ENCODE results near the gene ENPP6. TPM values are rescaled to one million over a fixed set of nuclear protein-coding genes. Genes with fewer than 3 reads are reported as not detected.

Gene ENPP6
- polyA plus RNA-seq, 2 of the 4 experiments (the other 2 are of a cell fraction), result not detected

DNA sequence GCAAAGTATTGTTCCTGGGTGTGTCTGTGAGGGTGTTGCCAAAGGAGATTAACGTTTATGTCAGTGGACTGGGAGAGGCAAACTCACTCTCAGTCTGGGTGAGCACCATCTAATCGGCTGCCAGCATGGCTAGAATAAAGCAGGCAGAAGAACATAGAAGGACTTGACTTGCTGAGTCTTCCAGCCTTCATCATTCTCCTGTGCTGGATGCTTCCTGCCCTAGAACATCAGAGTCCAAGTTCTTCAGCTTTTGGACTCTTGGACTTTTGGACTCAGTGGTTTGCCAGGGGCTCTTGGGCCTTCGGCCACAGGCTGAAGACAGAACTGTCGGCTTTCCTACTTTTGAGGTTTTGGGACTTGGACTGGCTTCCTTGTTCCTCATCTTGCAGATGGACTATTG, 15.3 kb upstream of the ENPP6 start (continued):
- no peak for TF ChIP-seq MYC (IDR thresholded peaks at IDR 0.05; ENCODE audit: borderline replicate concordance, low read length)
- TF ChIP-seq, protein P1, sequence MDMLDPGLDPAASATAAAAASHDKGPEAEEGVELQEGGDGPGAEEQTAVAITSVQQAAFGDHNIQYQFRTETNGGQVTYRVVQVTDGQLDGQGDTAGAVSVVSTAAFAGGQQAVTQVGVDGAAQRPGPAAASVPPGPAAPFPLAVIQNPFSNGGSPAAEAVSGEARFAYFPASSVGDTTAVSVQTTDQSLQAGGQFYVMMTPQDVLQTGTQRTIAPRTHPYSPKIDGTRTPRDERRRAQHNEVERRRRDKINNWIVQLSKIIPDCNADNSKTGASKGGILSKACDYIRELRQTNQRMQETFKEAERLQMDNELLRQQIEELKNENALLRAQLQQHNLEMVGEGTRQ (IDR thresholded peaks at IDR 0.05), result no peak

DNA sequence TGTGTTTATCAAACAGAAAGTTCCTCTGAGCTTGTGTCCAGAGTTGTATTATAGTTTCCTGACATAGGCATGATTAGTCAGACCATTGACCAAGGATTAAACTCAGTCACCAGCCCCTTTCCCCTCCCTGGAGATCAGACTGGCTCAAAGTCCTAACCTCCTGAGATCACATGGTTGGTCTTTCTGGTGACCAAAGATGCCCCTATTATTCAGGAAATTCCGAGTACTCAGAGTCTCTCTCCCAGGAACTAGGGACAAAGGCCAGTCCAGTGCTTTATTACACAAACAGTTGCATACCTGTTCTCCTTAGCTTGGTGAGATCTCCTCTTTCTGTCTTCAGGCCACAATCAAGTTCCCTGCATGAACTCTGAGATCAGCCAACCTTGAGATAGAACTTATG, 14.5 kb upstream of the ENPP6 start:
- Histone ChIP-seq H3K4me1 (no peaks in the 10 kb centered on the region), H3K9me3 (no peaks in the 10 kb centered on the region), H3K4me2 (no peak overlapping the region), H3K4me3 (no peak overlapping the region), H3K27ac (no peak overlapping the region)
- DNase-seq (ENCODE audit: low read depth in 1 of 2, low spot score in 1 of 2) (no peak), ATAC-seq (no peak), FAIRE-seq (no peak)
- TF ChIP-seq, protein P2, sequence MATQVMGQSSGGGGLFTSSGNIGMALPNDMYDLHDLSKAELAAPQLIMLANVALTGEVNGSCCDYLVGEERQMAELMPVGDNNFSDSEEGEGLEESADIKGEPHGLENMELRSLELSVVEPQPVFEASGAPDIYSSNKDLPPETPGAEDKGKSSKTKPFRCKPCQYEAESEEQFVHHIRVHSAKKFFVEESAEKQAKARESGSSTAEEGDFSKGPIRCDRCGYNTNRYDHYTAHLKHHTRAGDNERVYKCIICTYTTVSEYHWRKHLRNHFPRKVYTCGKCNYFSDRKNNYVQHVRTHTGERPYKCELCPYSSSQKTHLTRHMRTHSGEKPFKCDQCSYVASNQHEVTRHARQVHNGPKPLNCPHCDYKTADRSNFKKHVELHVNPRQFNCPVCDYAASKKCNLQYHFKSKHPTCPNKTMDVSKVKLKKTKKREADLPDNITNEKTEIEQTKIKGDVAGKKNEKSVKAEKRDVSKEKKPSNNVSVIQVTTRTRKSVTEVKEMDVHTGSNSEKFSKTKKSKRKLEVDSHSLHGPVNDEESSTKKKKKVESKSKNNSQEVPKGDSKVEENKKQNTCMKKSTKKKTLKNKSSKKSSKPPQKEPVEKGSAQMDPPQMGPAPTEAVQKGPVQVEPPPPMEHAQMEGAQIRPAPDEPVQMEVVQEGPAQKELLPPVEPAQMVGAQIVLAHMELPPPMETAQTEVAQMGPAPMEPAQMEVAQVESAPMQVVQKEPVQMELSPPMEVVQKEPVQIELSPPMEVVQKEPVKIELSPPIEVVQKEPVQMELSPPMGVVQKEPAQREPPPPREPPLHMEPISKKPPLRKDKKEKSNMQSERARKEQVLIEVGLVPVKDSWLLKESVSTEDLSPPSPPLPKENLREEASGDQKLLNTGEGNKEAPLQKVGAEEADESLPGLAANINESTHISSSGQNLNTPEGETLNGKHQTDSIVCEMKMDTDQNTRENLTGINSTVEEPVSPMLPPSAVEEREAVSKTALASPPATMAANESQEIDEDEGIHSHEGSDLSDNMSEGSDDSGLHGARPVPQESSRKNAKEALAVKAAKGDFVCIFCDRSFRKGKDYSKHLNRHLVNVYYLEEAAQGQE (IDR thresholded peaks at IDR 0.05), result no peak
- TF ChIP-seq NFE2L2 (conservative IDR thresholded peaks at IDR 0.05; ENCODE audit: low read length), result no peak
- no peak for TF ChIP-seq HOXB13 (CRISPR knock-in tag; IDR thresholded peaks at IDR 0.05; ENCODE audit: low read depth)
- TF ChIP-seq CEBPB (IDR thresholded peaks at IDR 0.05), result no peak
- TF ChIP-seq ZFP36 (IDR thresholded peaks at IDR 0.05; ENCODE audit: borderline replicate concordance, partially characterized antibody), result no peak
- TF ChIP-seq POLR2AphosphoS2 (conservative IDR thresholded peaks at IDR 0.05; ENCODE audit: low read length), result no peak
- TF ChIP-seq, protein P3, sequence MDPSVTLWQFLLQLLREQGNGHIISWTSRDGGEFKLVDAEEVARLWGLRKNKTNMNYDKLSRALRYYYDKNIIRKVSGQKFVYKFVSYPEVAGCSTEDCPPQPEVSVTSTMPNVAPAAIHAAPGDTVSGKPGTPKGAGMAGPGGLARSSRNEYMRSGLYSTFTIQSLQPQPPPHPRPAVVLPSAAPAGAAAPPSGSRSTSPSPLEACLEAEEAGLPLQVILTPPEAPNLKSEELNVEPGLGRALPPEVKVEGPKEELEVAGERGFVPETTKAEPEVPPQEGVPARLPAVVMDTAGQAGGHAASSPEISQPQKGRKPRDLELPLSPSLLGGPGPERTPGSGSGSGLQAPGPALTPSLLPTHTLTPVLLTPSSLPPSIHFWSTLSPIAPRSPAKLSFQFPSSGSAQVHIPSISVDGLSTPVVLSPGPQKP (IDR thresholded peaks at IDR 0.05; ENCODE audit: low read depth, low read length), result no peak
- TF ChIP-seq TP53 (CRISPR knock-in tag; IDR thresholded peaks at IDR 0.05), result no peak
- TF ChIP-seq PHF8 (IDR thresholded peaks at IDR 0.05; ENCODE audit: borderline replicate concordance, low read depth), result no peak
- no peak for TF ChIP-seq ESRRA (IDR thresholded peaks at IDR 0.05; ENCODE audit: borderline replicate concordance, low read length)
- TF ChIP-seq SREBF2 (IDR thresholded peaks at IDR 0.05), result no peak
- no peak for TF ChIP-seq MAFK (IDR thresholded peaks at IDR 0.05; ENCODE audit: partially characterized antibody)
- no peak for TF ChIP-seq CBX2 (IDR thresholded peaks at IDR 0.05; ENCODE audit: borderline replicate concordance, low read depth)
- TF ChIP-seq, protein P4, sequence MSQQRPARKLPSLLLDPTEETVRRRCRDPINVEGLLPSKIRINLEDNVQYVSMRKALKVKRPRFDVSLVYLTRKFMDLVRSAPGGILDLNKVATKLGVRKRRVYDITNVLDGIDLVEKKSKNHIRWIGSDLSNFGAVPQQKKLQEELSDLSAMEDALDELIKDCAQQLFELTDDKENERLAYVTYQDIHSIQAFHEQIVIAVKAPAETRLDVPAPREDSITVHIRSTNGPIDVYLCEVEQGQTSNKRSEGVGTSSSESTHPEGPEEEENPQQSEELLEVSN (IDR thresholded peaks at IDR 0.05; ENCODE audit: borderline replicate concordance, low read depth), result no peak
- TF ChIP-seq ZNF302 (CRISPR knock-in tag; IDR thresholded peaks at IDR 0.05), result no peak
- TF ChIP-seq JUN (IDR thresholded peaks at IDR 0.05), result no peak
- TF ChIP-seq, protein P5, sequence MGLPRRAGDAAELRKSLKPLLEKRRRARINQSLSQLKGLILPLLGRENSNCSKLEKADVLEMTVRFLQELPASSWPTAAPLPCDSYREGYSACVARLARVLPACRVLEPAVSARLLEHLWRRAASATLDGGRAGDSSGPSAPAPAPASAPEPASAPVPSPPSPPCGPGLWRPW (IDR thresholded peaks at IDR 0.05), result no peak
- ChIA-PET CTCF (no interaction called here), POLR2A (no interaction called here)
- 14% methylated on average over 1 of the region's 1 CpG for WGBS (ENCODE audit: missing lambda C conversion rate)

DNA sequence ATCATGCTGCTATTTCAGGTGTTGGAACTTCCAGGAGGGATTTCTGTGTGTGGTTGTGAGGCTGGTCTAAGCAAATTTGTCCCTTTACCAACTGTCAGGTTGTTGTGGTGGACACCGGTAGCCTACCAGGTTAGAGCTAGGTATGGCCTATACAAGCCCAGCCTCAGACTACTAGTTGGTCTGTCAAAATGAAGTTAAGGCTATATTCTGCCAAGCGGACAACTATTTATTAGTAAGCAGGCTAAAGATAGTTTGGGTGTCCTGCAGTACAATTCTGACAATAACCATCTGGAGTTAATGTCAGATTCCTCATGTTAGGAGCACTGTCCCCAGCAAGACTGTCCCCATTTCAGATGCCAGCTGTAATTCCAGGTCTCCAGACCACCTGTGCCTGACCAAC, 13.9 kb upstream of the ENPP6 start:
- H3K4me3 ChIP-seq, result no peak overlapping the region
- FAIRE-seq, result no peak
- H3K27ac ChIP-seq, result no peak overlapping the region
- WGBS (ENCODE audit: missing lambda C conversion rate), result 72% methylated on average over 2 of the region's 2 CpGs
- ATAC-seq, result no peak
- no peaks in the 10 kb centered on the region for H3K9me3 ChIP-seq
- ChIA-PET CTCF (interaction anchor here (0.7 kb wide), 1 partner anchor 22 kb away, joined by 3 read pairs; no protein-coding TSS in a partner anchor), POLR2A (no interaction called here)
- H3K4me1 ChIP-seq, result no peaks in the 10 kb centered on the region
- DNase-seq (ENCODE audit: low read depth in 1 of 2, low spot score in 1 of 2), result no peak
- H3K4me2 ChIP-seq, result no peak overlapping the region
- no peak for TF ChIP-seq CBX8 (IDR thresholded peaks at IDR 0.05)
- TF ChIP-seq NR3C1 (IDR thresholded peaks at IDR 0.05), result no peak
- no peak for TF ChIP-seq MAZ (IDR thresholded peaks at IDR 0.05; ENCODE audit: borderline replicate concordance, low read depth, low read length)
- no peak for TF ChIP-seq PHF8 (IDR thresholded peaks at IDR 0.05; ENCODE audit: borderline replicate concordance, low read depth)
- TF ChIP-seq, protein P1 (IDR thresholded peaks at IDR 0.05), result no peak
- no peak for TF ChIP-seq KDM5A (IDR thresholded peaks at IDR 0.05)
- no peak for TF ChIP-seq FOXS1 (CRISPR knock-in tag; IDR thresholded peaks at IDR 0.05)
- no peak for TF ChIP-seq KDM1A (IDR thresholded peaks at IDR 0.05; ENCODE audit: low read depth)
- no peak for TF ChIP-seq MYC (IDR thresholded peaks at IDR 0.05; ENCODE audit: borderline replicate concordance, low read length)
- TF ChIP-seq POLR2A (IDR thresholded peaks at IDR 0.05; ENCODE audit: low read length), result no peak
- no peak for TF ChIP-seq ZSCAN20 (CRISPR knock-in tag; IDR thresholded peaks at IDR 0.05)
- TF ChIP-seq ZNF302 (CRISPR knock-in tag; IDR thresholded peaks at IDR 0.05), result no peak
- TF ChIP-seq RFX5 (IDR thresholded peaks at IDR 0.05), result no peak
- no peak for TF ChIP-seq GATA3 (IDR thresholded peaks at IDR 0.05; ENCODE audit: borderline replicate concordance)
- TF ChIP-seq FOSB (CRISPR knock-in tag; IDR thresholded peaks at IDR 0.05), result no peak
- no peak for TF ChIP-seq HOXA7 (CRISPR knock-in tag; IDR thresholded peaks at IDR 0.05)
